Memory B cell (primary cell): ENCODE data around the gene CD248.
A peak's percentile ranks its signal among the peaks of the same experiment; 100 is the strongest.
"Not testable (repeated sequence)": the region's sequence is repeated elsewhere in the genome, so short reads cannot be mapped to it uniquely, and the experiment has no call there.

Experiments used
- ATAC-seq: fragments of 150-1000 bp; cut with Tn5 transposase; 2 replicates; pipeline ENCODE4 v1.10.0; 2021; ENCODE audit warnings: low read depth, mild to moderate bottlenecking, moderate library complexity
- DNase-seq, 2 donors: peaks; one replicate each; pipeline ENCODE4 v3.0.0; 2022; ENCODE audit warnings: low spot score in 2 of 2
- H3K27ac Mint-ChIP-seq: one replicate; pipeline ENCODE4 v1.8.0; 2022; ENCODE audit warnings: mild to moderate bottlenecking, moderate library complexity, mixed read lengths
- H3K27me3 Mint-ChIP-seq: one replicate; pipeline ENCODE4 v1.8.0; 2022; ENCODE audit warnings: mixed read lengths
- H3K36me3 Mint-ChIP-seq: one replicate; pipeline ENCODE4 v1.8.0; 2022; ENCODE audit warnings: mild to moderate bottlenecking, mixed read lengths
- H3K4me1 Mint-ChIP-seq: one replicate; pipeline ENCODE4 v1.8.0; 2022; ENCODE audit warnings: mixed read lengths
- H3K4me3 Mint-ChIP-seq: one replicate; pipeline ENCODE4 v1.8.0; 2022; ENCODE audit warnings: mild to moderate bottlenecking, moderate library complexity, mixed read lengths
- H3K9me3 Mint-ChIP-seq: one replicate; pipeline ENCODE4 v1.8.0; 2022; ENCODE audit warnings: mixed read lengths

Gene CD248

GRCh38 chr11:66278363-66279091 is 38.3 kb downstream of the CD248 start:
- ATAC-seq (no peak), DNase-seq (no peak)
- Mint-ChIP-seq H3K4me1 (peaks cover 32% of the 10 kb centered on the region), H3K9me3 (no peaks in the 10 kb centered on the region), H3K27ac (peak overlapping the region; percentile 78), H3K27me3 (peaks cover 11% of the 10 kb centered on the region), H3K36me3 (peaks cover 20% of the 10 kb centered on the region), H3K4me3 (peak overlapping the region; percentile 83)

- ATAC-seq (peak; percentile 19), DNase-seq (peak in 1 of 2 donors; percentile 68)
- H3K27ac Mint-ChIP-seq: peak within 1 kb of the TSS; percentile 78
- H3K9me3 Mint-ChIP-seq: no peaks in the 10 kb centered on the region
- H3K4me1 Mint-ChIP-seq: peaks cover 31% of the 10 kb centered on the region
- H3K36me3 Mint-ChIP-seq: peaks cover 23% of the 10 kb centered on the region
- H3K27me3 Mint-ChIP-seq: peaks cover 11% of the 10 kb centered on the region
- H3K4me3 Mint-ChIP-seq: peak within 1 kb of the TSS; percentile 83
Measured at GRCh38 chr11:66277471-66278362, 39.1 kb downstream of the CD248 start, which contains the start of gene CNIH2. TSS of gene CNIH2 (plus strand) at chr11:66278175. CDS start at chr11:66278457, 282 bp downstream.

GRCh38 chr11:66277064-66277463 is 39.8 kb downstream of the CD248 start:
- H3K27ac Mint-ChIP-seq: not testable (repeated sequence)

GRCh38 chr11:66276619-66277018 is 40.2 kb downstream of the CD248 start:
- peaks cover 10% of the 10 kb centered on the region for H3K27me3 Mint-ChIP-seq
- H3K27ac Mint-ChIP-seq, H3K4me3 Mint-ChIP-seq, DNase-seq, H3K9me3 Mint-ChIP-seq, ATAC-seq: not testable (repeated sequence)
- H3K4me1 Mint-ChIP-seq: peaks cover 27% of the 10 kb centered on the region
- H3K36me3 Mint-ChIP-seq: peaks cover 25% of the 10 kb centered on the region

More at GRCh38 chr11:66277064-66277463, 39.8 kb downstream of the CD248 start:
- ATAC-seq, DNase-seq, H3K9me3 Mint-ChIP-seq, H3K4me3 Mint-ChIP-seq: not testable (repeated sequence)
- Mint-ChIP-seq H3K4me1 (peaks cover 30% of the 10 kb centered on the region), H3K36me3 (peaks cover 25% of the 10 kb centered on the region), H3K27me3 (peaks cover 11% of the 10 kb centered on the region)

- Mint-ChIP-seq H3K36me3 (peaks cover 25% of the 10 kb centered on the region), H3K4me3 (no peak overlapping the region)
Measured at GRCh38 chr11:66275984-66276612, 40.7 kb downstream of the CD248 start.

GRCh38 chr11:66275396-66275795 is 41.4 kb downstream of the CD248 start:
- H3K36me3 Mint-ChIP-seq: peaks cover 27% of the 10 kb centered on the region
- no peak overlapping the region for H3K4me3 Mint-ChIP-seq
- peaks cover 22% of the 10 kb centered on the region for H3K4me1 Mint-ChIP-seq
- ATAC-seq: no peak
- no peaks in the 10 kb centered on the region for H3K9me3 Mint-ChIP-seq
- no peak for DNase-seq
- no peak overlapping the region for H3K27ac Mint-ChIP-seq
- H3K27me3 Mint-ChIP-seq: peaks cover 5% of the 10 kb centered on the region

More at GRCh38 chr11:66275984-66276612, 40.7 kb downstream of the CD248 start:
- Mint-ChIP-seq H3K27ac (no peak overlapping the region), H3K4me1 (peaks cover 23% of the 10 kb centered on the region), H3K9me3 (no peaks in the 10 kb centered on the region), H3K27me3 (peaks cover 8% of the 10 kb centered on the region)
- no peak for DNase-seq
- no peak for ATAC-seq

- H3K4me3 Mint-ChIP-seq: no peak overlapping the region
- no peaks in the 10 kb centered on the region for H3K27me3 Mint-ChIP-seq
- no peak for ATAC-seq
- peaks cover 26% of the 10 kb centered on the region for H3K36me3 Mint-ChIP-seq
- no peak for DNase-seq
- H3K9me3 Mint-ChIP-seq: no peaks in the 10 kb centered on the region
- H3K4me1 Mint-ChIP-seq: peaks cover 22% of the 10 kb centered on the region
- H3K27ac Mint-ChIP-seq: no peak overlapping the region
Measured at GRCh38 chr11:66274219-66274618, 42.6 kb downstream of the CD248 start.

DNA sequence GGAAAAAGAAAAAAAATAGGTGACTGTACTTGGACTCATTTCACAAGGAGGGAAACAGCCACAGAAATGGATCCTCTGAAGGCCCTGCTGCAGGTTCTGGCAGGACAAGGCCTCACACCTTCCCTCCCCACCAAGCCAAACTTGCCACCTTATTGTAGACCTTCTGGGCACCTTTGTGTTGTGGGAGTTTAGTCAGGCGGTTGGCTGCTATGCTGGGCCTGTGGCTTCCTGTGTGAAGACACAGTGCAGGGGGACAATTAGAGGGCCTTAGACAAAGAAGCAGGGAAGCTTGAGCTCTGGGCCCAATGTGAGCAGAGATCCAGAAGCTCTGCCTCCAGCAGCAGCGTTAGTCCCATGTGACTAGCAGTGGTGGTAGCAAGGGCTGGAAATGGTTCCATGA is 44.2 kb downstream of the CD248 start:
- peaks cover 19% of the 10 kb centered on the region for H3K4me1 Mint-ChIP-seq
- H3K9me3 Mint-ChIP-seq: no peaks in the 10 kb centered on the region
- no peak for DNase-seq
- H3K36me3 Mint-ChIP-seq: peaks cover 28% of the 10 kb centered on the region
- no peak for ATAC-seq
- H3K4me3 Mint-ChIP-seq: no peak overlapping the region
- H3K27me3 Mint-ChIP-seq: no peaks in the 10 kb centered on the region
- H3K27ac Mint-ChIP-seq: no peak overlapping the region

GRCh38 chr11:66271816-66272215 is 45.0 kb downstream of the CD248 start:
- H3K4me3 Mint-ChIP-seq: no peak overlapping the region
- H3K27ac Mint-ChIP-seq: no peak overlapping the region
- H3K27me3 Mint-ChIP-seq: no peaks in the 10 kb centered on the region
- peaks cover 25% of the 10 kb centered on the region for H3K36me3 Mint-ChIP-seq
- ATAC-seq: no peak
- H3K9me3 Mint-ChIP-seq: no peaks in the 10 kb centered on the region
- H3K4me1 Mint-ChIP-seq: peaks cover 21% of the 10 kb centered on the region
- DNase-seq: no peak

DNA sequence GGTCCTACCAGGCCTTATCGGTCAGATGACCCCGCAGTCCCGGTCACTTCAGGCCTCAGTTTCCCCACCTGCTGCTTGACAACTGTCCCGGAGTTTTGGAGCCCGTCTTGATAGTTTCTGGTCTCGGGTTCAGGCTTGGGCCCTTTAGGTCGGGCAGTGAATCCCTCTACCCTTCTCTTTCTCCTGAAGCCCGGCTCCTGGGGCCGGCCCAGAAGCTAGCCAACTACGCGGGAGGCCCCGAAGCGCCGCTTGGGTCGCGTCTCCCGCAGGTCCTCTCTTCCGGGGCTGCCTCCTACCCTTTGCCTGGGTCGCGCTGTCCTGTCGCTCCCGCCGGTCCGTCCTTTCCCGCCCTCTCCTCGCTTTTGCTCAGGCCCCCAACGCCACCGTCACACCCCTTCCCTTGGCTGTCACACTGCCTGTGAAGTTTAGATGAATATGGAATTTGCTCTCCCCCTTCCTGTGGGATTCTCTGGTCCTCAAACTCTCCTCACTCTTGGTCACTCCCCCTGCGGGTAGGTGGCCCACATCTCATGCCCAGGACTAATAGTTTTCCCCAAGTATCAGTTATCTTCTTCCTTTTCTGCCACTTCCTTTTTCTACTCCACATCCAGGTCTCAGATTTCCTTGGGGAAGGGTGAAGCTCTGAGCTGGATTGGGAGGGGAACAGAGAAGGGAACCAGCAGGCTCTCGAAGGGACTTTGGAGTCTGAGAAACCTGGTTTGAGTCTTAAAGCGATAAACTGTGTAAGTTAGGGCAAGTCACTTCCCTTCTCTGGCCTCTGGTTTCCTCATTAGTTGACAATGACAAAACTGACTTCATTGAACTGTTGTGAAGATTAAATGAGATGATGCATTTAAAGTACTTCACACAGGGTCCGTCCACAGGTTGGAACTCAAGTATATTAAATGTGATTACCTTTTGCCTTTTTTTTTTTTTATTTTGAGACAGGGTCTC is 47.6 kb downstream of the CD248 start:
- Mint-ChIP-seq H3K27me3 (no peaks in the 10 kb centered on the region), H3K9me3 (no peaks in the 10 kb centered on the region), H3K4me3 (peak overlapping the region; percentile 97), H3K36me3 (peaks cover 18% of the 10 kb centered on the region), H3K27ac (peak overlapping the region; percentile 98), H3K4me1 (peaks cover 22% of the 10 kb centered on the region)
- ATAC-seq (no peak), DNase-seq (no peak)

GRCh38 chr11:66268244-66268951 is 48.4 kb downstream of the CD248 start, which contains the start of gene RAB1B:
TSS of gene RAB1B (plus strand) at chr11:66268639. CDS start at chr11:66268680, 41 bp downstream.
- peak; percentile 97 to 100 for DNase-seq
- Mint-ChIP-seq H3K27me3 (no peaks in the 10 kb centered on the region), H3K4me1 (peaks cover 20% of the 10 kb centered on the region), H3K36me3 (peaks cover 12% of the 10 kb centered on the region), H3K9me3 (no peaks in the 10 kb centered on the region), H3K4me3 (peak within 1 kb of the TSS; percentile 97), H3K27ac (peak within 1 kb of the TSS; percentile 98)
- peak; percentile 81 for ATAC-seq

GRCh38 chr11:66267379-66268243 is 49.2 kb downstream of the CD248 start:
- Mint-ChIP-seq H3K9me3 (no peaks in the 10 kb centered on the region), H3K27ac (peak overlapping the region; percentile 98), H3K27me3 (no peaks in the 10 kb centered on the region), H3K36me3 (peaks cover 9% of the 10 kb centered on the region), H3K4me3 (peak overlapping the region; percentile 97), H3K4me1 (peaks cover 19% of the 10 kb centered on the region)
- peak; percentile 83 to 85 for DNase-seq
- peak; percentile 56 for ATAC-seq
